ENCODE measurements around the gene LOXL1. TPM values are rescaled to one million over a fixed set of nuclear protein-coding genes. Genes with fewer than 3 reads are reported as not detected.
A peak's percentile ranks its signal among the peaks of the same experiment; 100 is the strongest.

LOXL1 gene, protein sequence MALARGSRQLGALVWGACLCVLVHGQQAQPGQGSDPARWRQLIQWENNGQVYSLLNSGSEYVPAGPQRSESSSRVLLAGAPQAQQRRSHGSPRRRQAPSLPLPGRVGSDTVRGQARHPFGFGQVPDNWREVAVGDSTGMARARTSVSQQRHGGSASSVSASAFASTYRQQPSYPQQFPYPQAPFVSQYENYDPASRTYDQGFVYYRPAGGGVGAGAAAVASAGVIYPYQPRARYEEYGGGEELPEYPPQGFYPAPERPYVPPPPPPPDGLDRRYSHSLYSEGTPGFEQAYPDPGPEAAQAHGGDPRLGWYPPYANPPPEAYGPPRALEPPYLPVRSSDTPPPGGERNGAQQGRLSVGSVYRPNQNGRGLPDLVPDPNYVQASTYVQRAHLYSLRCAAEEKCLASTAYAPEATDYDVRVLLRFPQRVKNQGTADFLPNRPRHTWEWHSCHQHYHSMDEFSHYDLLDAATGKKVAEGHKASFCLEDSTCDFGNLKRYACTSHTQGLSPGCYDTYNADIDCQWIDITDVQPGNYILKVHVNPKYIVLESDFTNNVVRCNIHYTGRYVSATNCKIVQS
- total RNA-seq (10 to 100 TPM; 13.9 to 14.9 TPM), polyA plus RNA-seq (ENCODE audit: insufficient read depth, low read depth, low replicate concordance) (56.8 TPM)
- long read RNA-seq, donor 1, transcript LOXL1-201 (7 exons, 2,351 nt) = major isoform, 10 of 10 reads
- long read RNA-seq, donor 1, partial matches to known transcripts = 0 of 10 reads
- long read RNA-seq, donor 1, other reads (novel, unspliced or antisense) = 0 of 10 reads
- long read RNA-seq, donor 2, partial matches to known transcripts = 0 of 3 reads
- long read RNA-seq, donor 2, other reads (novel, unspliced or antisense) = 0 of 3 reads

DNA sequence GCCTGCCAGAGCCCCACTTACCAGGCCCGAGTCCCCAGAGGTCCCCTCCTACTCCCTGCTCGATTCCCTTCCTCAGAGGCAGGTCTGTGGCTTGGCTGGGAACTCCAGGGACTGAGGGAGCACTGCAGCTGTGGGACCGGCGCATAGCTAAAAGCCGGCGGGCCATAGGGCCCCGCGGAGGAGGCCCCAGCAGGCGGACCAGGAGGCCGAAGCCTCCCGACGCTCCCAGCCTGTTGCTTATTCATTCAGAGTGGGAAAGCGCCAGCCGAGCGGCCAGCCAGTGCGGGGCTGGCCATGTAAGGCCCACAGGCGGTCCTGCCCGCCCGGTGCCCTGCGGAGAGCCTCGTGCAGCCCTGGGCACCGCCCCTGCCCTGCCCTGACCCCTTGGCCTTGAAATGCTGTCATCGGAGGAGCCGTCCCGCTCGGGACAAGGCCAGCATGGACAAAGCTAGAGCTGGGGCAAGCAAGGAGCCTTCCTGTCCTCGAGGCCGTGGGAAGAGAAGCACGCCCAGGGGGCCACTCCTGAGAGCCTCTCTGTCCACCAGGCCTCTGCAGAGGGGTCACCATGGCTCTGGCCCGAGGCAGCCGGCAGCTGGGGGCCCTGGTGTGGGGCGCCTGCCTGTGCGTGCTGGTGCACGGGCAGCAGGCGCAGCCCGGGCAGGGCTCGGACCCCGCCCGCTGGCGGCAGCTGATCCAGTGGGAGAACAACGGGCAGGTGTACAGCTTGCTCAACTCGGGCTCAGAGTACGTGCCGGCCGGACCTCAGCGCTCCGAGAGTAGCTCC lies at the start of gene LOXL1:
Gene LOXL1 (plus strand): TSS at position 244 of the 784 bp plus-strand sequence. CDS start 322 bp downstream, at position 566.
- 10% methylated on average over 31 of the region's 47 CpGs; no CpG with 5 or more reads in 1 of the 2 donors for WGBS, 2 donors
- no peaks in the 10 kb centered on the region for H3K9me3 ChIP-seq
- H3K4me3 ChIP-seq = peak within 1 kb of the TSS; percentile 66 to 76
- no peaks in the 10 kb centered on the region for H3K27me3 ChIP-seq
- H3K27ac ChIP-seq = peak within 1 kb of the TSS; percentile 57 to 59
- H3K36me3 ChIP-seq (ENCODE audit: low read depth, missing control alignments) = no peaks in the 10 kb centered on the region
- peaks cover 41% of the 10 kb centered on the region for H3K4me1 ChIP-seq
- peak; percentile 83 for DNase-seq
- TF ChIP-seq, protein P1, sequence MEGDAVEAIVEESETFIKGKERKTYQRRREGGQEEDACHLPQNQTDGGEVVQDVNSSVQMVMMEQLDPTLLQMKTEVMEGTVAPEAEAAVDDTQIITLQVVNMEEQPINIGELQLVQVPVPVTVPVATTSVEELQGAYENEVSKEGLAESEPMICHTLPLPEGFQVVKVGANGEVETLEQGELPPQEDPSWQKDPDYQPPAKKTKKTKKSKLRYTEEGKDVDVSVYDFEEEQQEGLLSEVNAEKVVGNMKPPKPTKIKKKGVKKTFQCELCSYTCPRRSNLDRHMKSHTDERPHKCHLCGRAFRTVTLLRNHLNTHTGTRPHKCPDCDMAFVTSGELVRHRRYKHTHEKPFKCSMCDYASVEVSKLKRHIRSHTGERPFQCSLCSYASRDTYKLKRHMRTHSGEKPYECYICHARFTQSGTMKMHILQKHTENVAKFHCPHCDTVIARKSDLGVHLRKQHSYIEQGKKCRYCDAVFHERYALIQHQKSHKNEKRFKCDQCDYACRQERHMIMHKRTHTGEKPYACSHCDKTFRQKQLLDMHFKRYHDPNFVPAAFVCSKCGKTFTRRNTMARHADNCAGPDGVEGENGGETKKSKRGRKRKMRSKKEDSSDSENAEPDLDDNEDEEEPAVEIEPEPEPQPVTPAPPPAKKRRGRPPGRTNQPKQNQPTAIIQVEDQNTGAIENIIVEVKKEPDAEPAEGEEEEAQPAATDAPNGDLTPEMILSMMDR (IDR thresholded peaks at IDR 0.05) = no peak
- no peak for TF ChIP-seq POLR2A (IDR thresholded peaks at IDR 0.05)
- intact Hi-C loops (cut with DNase I; ENCODE audit: low total_unique reads) = no loop called here

DNA sequence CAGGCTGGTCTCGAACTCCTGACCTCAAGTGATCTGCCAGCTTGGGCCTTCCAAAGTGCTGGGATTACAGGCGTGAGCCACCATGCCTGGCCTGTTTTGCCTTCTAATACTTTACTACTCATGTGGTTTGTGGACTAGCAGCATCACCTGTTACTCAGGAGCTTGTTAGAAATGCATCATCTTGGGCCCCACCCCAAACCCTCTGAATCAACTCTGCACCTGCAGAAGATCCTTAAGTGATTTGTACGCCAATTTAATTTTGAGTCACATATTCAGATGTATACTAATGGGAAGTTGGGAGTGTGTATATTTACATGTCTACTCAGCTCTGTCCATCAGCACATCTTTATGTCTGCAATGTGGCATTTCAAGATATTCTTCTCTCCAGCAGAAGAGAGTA lies 46.8 kb upstream of the LOXL1 start:
- no peaks in the 10 kb centered on the region for H3K36me3 ChIP-seq (ENCODE audit: low read depth, missing control alignments)
- no peaks in the 10 kb centered on the region for H3K27me3 ChIP-seq
- H3K4me3 ChIP-seq = no peak overlapping the region
- intact Hi-C loops (cut with DNase I; ENCODE audit: low total_unique reads) = no loop called here
- H3K9me3 ChIP-seq = no peaks in the 10 kb centered on the region
- no peak overlapping the region for H3K27ac ChIP-seq
- no peak for DNase-seq
- no peaks in the 10 kb centered on the region for H3K4me1 ChIP-seq
- TF ChIP-seq, protein P1 (IDR thresholded peaks at IDR 0.05) = no peak
- TF ChIP-seq POLR2A (IDR thresholded peaks at IDR 0.05) = no peak
- 53 to 78% methylated on average over 3 of the region's 3 CpGs for WGBS, 2 donors

DNA sequence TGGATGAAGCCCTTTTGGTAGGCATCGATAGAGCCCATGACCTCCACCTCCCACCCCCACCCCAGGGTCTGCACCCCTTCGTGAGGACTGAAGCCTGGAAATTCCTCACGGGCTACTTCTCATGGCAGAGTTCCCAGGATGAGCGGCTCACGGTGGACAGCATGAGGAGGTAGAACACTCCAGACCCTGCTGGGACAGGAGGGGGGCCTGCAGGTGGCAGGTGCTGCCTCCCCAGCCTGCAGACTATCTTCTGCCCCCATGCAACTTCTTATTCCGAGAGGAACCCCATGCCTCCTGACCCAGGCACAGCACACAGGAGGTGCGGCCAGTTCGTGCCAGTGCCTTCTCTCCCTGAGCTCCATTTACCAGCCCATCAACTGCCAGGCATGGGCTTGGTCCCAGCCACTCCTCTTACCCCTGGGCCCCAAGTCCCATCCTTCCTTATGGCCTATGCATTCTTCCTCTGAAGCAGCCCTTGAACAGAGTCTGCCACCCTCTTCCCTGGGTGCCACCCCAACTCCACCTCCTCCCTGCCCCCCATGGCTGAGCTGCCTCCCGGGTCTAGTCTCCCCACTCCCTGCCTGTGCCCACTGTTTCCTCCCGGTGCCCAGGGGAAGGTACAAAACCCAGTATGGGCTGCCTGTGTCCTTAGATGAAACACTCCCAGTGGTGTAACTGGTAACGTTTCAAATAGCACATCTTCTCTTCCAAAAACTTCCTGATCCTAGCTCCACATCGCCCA lies 44.5 kb upstream of the LOXL1 start:
- TF ChIP-seq POLR2A (IDR thresholded peaks at IDR 0.05) = no peak
- TF ChIP-seq, protein P1 (IDR thresholded peaks at IDR 0.05) = no peak
- Histone ChIP-seq H3K9me3 (no peaks in the 10 kb centered on the region), H3K4me3 (no peak overlapping the region), H3K36me3 (ENCODE audit: low read depth, missing control alignments) (no peaks in the 10 kb centered on the region), H3K4me1 (no peaks in the 10 kb centered on the region), H3K27me3 (no peaks in the 10 kb centered on the region), H3K27ac (no peak overlapping the region)
- DNase-seq = no peak
- intact Hi-C loops (cut with DNase I; ENCODE audit: low total_unique reads) = no loop called here
- 80 to 89% methylated on average over 12 of the region's 12 CpGs for WGBS, 2 donors

DNA sequence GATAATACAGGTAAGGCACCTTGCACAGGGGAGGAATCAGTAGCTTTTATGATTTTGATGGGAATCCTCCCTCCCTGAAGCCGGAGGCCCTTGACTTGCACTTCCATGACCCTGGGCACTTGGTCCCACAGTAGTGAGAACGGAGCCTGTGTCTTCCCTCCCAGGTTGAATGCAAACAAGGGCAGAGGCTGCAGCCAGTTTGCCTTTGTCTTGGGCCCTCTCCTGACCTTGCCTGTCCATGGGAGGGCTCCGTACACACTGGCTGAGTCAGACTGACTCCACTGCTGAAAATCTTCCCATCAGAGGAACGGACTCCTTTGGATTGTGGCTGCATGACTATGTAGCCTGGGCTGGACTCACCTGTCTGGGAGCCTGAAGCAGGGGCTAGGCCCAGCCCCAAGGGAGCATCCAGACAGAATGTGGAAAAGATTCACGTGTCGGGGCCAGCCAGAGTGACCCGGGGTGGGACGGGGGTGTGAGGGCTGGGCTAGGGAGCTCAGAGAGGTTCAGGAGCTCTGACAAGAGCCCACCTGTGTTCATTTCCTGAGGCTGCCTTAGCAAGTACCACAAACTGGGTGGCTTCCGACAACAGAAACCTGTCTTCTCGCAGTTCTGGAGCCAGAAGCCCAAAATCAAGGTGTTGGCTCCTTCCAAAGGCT lies 43.4 kb upstream of the LOXL1 start:
- 87% methylated on average over 10 of the region's 10 CpGs for WGBS, 2 donors
- no peak for DNase-seq
- intact Hi-C loops (cut with DNase I; ENCODE audit: low total_unique reads) = no loop called here
- Histone ChIP-seq H3K4me1 (no peaks in the 10 kb centered on the region), H3K9me3 (no peaks in the 10 kb centered on the region), H3K4me3 (no peak overlapping the region), H3K27ac (no peak overlapping the region), H3K36me3 (ENCODE audit: low read depth, missing control alignments) (no peaks in the 10 kb centered on the region), H3K27me3 (no peaks in the 10 kb centered on the region)
- no peak for TF ChIP-seq POLR2A (IDR thresholded peaks at IDR 0.05)
- TF ChIP-seq, protein P1 (IDR thresholded peaks at IDR 0.05) = no peak

Data from testis (tissue), 5 donors.